Aorta (tissue), 5 donors: ENCODE results near the gene GALNTL6. TPM values are rescaled to one million over a fixed set of nuclear protein-coding genes. Genes with fewer than 3 reads are reported as not detected.

Source experiments
- ATAC-seq: fragments of 200-7000 bp; cut with Tn5 transposase; one replicate; pipeline ENCODE4 v1.9.1; 2022; ENCODE audit warnings: moderate library complexity; ENCODE audit not compliant: low FRiP score
- DNase-seq, 2 donors: peaks; one replicate each; pipeline ENCODE4 v3.0.0-alpha.2; 2020
- H3K27ac ChIP-seq, 2 donors: one replicate each; pipeline ENCODE4 v1.5.1; 2013; ENCODE audit warnings: low read length in 2 of 2, mild to moderate bottlenecking in 2 of 2, moderate library complexity in 2 of 2, control low read depth in 1 of 2, inconsistent platforms in 1 of 2, low read depth in 1 of 2
- H3K27me3 ChIP-seq, 2 donors: one replicate each; pipeline ENCODE4 v1.6.1; 2013; ENCODE audit warnings: control low read depth in 1 of 2, low read length in 1 of 2, mild to moderate bottlenecking in 1 of 2, moderate library complexity in 1 of 2; ENCODE audit not compliant: insufficient read depth in 2 of 2, control insufficient read depth in 1 of 2
- H3K36me3 ChIP-seq, 2 donors: one replicate each; pipeline ENCODE4 v1.6.1; 2013; ENCODE audit warnings: control low read depth in 1 of 2, low read length in 1 of 2, mild to moderate bottlenecking in 1 of 2; ENCODE audit not compliant: insufficient read depth in 2 of 2, control insufficient read depth in 1 of 2
- H3K4me1 ChIP-seq, 2 donors: one replicate each; pipeline ENCODE4 v1.6.1; 2013; ENCODE audit warnings: low read length in 2 of 2, control low read depth in 1 of 2, mild to moderate bottlenecking in 1 of 2, moderate library complexity in 1 of 2; ENCODE audit not compliant: insufficient read depth in 2 of 2, control insufficient read depth in 1 of 2
- H3K4me3 ChIP-seq, 2 donors: one replicate each; pipeline ENCODE4 v1.5.1; 2013; ENCODE audit warnings: low read length in 2 of 2, control low read depth in 1 of 2, mild to moderate bottlenecking in 1 of 2
- H3K9me3 ChIP-seq: one replicate; pipeline ENCODE4 v1.6.1; 2013; ENCODE audit warnings: mild to moderate bottlenecking, low read length; ENCODE audit not compliant: control insufficient read depth
- WGBS, 2 donors: extraction: QIAGEN DNeasy Blood & Tissue Kit; methylation state at CpG; one replicate each; pipeline ENCODE4 v1.1.7; 2013; 5-methylcytosine and 5-hydroxymethylcytosine counted together
- intact Hi-C, 2 donors: fragments of 100-400 bp; cut with DNase I; formaldehyde crosslinking; loops; one replicate each; pipeline versions ENCODE4 v1.14.2 to v1.15.0; 2022
- long read RNA-seq, 2 donors: library from polyadenylated mRNA; unstranded; transcript quantifications; one replicate each; pipeline ENCODE4 v2.0.0, GENCODE V29; 2020 to 2021
- polyA plus RNA-seq, 2 donors: library from polyadenylated mRNA; stranded (reverse); fragments of 200-250 nt; gene quantifications; one replicate each; pipeline ENCODE4 v1.2.3, GENCODE V29; 2013
- total RNA-seq, 2 donors: library from RNA; stranded (reverse); fragmentation: NEBNext Ultra II Directional; extraction: Animal tissue kit (Norgen Biotek cat#: 25700); gene quantifications; one replicate each; pipeline ENCODE4 v1.2.1, GENCODE V29; 2021
- donor health status: healthy with polysubstance abuse.
- donor health status: Bipolar disorder and iron deficiency.
- donor health status: DM: no; HTN: no; CAD: no.
- donor health status: DM: no; HTN: no; CAD: no.
- donor health status: DM: yes; HTN: yes; CAD: no.

Gene GALNTL6
- total RNA-seq (1 to 10 TPM in 1 of 2 donors, under 1 TPM in 1; 0.39 to 1.6 TPM), polyA plus RNA-seq (under 1 TPM in 1 of 2 donors, not detected in 1; 0.46 TPM)
- long read RNA-seq, donor 1, partial matches to known transcripts = 0 of 3 reads
- long read RNA-seq, donor 1, other reads (novel, unspliced or antisense) = 3 of 3 reads
- long read RNA-seq, donor 2, partial matches to known transcripts = 0 of 4 reads
- long read RNA-seq, donor 2, other reads (novel, unspliced or antisense) = 3 of 4 reads

DNA sequence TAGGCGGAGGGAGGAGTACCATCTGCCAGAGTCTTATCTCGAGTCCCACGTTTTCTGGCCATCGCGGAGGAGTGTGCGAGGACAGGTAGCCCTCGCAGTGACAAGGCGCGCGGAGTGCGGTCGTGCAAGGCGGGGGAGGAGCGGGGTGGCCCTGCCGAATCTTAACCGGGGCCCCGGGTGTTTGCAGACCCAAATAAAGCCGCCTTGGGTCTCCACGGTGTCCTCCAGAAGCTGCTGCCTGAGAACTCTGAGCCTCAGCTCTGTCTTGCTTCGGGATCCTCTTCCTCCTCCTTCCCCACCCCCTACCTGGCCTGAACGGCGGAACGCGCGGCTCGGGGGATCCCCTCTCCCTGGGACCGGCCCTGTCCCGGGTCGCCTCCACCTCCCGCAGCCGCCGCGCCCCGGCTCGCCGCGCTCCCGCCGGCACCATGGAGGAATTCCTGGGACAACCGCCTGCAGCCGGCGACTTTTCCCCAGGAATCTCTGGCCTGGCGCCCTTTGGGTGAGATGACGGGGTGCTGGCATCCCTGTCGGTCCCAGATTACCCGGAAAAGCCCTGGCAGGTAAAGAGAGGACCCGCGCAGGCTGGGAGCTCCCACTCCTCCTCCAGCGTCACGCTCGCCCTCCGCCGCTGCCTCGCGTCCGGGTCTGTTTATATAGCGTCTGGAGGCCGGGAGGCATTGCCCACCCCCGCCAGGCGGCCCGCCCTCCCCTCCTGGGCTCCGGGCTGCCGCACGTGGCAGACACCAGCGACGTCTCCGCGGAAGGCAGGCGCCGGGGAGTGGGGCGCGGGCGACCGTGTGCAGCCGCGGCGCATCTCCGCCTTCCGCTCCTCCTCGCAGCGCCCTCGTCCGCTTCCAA lies at the start of gene GALNTL6:
Gene GALNTL6 (plus strand): TSS at position 740 of the 861 bp plus-strand sequence.
- Histone ChIP-seq H3K36me3 (no peaks in the 10 kb centered on the region), H3K27ac (no peak within 1 kb of the TSS), H3K4me1 (no peaks in the 10 kb centered on the region), H3K27me3 (no peaks in the 10 kb centered on the region), H3K4me3 (peak within 1 kb of the TSS; percentile 7 to 34), H3K9me3 (no peaks in the 10 kb centered on the region)
- intact Hi-C loops = no loop called here
- WGBS, 2 donors = 1% methylated on average over 72 to 83 of the region's 83 CpGs
- DNase-seq = peak in 1 of 2 donors; percentile 75
- ATAC-seq = peak; percentile 57

DNA sequence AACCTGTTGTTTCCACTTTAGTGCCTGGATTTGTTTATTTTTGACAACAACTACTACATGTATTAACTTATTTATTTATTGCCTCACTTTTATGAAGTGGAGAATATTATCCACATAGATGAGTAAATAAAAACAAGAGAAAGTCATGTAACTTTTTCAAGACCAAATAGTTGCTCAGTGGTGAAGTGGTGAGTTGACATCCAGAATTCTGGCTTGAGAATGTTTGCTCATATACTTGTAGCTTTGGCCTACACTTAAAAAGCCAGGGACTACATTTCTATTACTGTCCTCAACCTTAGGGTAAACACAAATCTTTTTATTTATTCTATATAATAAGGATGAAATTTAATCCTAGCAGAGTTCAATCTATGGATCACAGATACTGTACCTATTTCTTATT lies 47.7 kb upstream of the GALNTL6 start:
- H3K27me3 ChIP-seq = no peaks in the 10 kb centered on the region
- H3K4me1 ChIP-seq = no peaks in the 10 kb centered on the region
- DNase-seq (no peak), ATAC-seq (no peak)
- intact Hi-C loops = no loop called here
- no peak overlapping the region for H3K27ac ChIP-seq
- no peak overlapping the region for H3K4me3 ChIP-seq
- H3K36me3 ChIP-seq = no peaks in the 10 kb centered on the region
- no peaks in the 10 kb centered on the region for H3K9me3 ChIP-seq

DNA sequence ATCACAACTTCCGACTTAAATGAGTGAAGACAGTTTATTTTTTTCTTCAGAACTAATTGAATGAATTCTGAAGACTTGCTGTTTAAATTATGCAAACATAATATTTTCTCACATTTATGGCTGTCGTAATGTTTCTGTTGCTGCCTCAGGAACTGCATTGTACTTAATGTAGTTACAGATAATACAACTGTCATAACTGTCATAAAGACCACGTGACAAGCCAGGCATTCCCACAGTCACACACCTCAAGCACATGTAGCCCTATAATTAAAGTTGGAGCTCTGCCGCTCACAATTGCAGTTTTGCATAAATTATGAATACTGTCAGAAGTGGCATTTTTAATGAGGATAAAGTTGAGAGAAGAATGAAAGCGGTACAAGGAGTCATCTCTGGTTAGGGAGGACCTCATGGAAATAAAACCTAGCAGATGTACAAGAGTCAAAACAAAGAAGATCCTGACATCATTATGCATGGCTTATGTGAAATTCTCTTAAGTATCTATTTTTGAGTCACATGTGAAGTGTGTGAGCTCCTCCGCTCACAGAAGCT lies 38.5 kb upstream of the GALNTL6 start:
- Histone ChIP-seq H3K36me3 (no peaks in the 10 kb centered on the region), H3K4me1 (no peaks in the 10 kb centered on the region)
- WGBS, 2 donors = 86 to 93% methylated on average over 6 of the region's 6 CpGs

DNA sequence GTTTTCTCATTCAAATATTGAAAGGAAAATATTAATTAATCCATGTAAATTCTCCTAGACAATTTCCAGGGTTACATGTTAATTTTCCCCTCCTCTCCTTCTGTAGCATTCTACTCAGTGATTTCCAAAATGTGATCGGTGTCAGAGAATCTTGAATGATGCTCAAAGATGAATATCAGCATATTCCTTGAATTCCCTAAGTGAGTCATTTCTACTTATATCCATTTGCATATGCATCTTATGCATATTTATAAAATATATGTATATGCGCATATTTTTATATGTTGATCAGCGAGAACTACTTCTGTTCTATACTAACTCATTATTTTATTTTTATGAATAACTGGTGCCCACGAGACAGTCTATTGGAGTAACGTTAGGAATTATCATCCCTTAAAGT lies 33.9 kb upstream of the GALNTL6 start:
- Histone ChIP-seq H3K27me3 (no peaks in the 10 kb centered on the region), H3K4me3 (no peak overlapping the region), H3K4me1 (no peaks in the 10 kb centered on the region), H3K27ac (no peak overlapping the region), H3K9me3 (peaks cover 4% of the 10 kb centered on the region), H3K36me3 (no peaks in the 10 kb centered on the region)
- ATAC-seq (no peak), DNase-seq (no peak)
- 92 to 93% methylated on average over 5 of the region's 5 CpGs for WGBS, 2 donors
- intact Hi-C loops = no loop called here

More for the DNA sequence above, 38.5 kb upstream of the GALNTL6 start:
- H3K4me3 ChIP-seq = no peak overlapping the region
- no peak overlapping the region for H3K27ac ChIP-seq
- no peaks in the 10 kb centered on the region for H3K9me3 ChIP-seq
- DNase-seq (no peak), ATAC-seq (no peak)
- intact Hi-C loops = no loop called here
- H3K27me3 ChIP-seq = no peaks in the 10 kb centered on the region

DNA sequence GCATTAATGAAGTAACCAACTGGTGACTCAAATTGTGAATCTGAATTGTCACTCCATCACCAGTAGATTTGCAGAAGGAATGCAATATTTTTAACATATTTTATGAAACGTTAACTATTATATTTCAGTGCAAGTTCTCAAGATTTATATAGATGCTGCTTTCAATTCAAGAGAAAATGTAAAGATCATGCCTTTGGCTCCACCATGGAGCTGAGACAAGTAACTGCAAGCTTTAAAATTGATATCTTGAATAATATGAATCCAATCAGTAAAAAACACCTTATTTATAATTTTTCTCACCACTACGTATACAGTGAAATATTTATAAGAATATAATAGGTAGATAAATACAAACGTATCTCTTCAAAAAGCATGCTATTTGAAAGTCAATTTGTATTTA lies 27.8 kb upstream of the GALNTL6 start:
- DNase-seq (no peak), ATAC-seq (no peak)
- Histone ChIP-seq H3K36me3 (no peaks in the 10 kb centered on the region), H3K27me3 (no peaks in the 10 kb centered on the region), H3K9me3 (peaks cover 4% of the 10 kb centered on the region), H3K27ac (no peak overlapping the region), H3K4me1 (no peaks in the 10 kb centered on the region), H3K4me3 (no peak overlapping the region)
- intact Hi-C loops = no loop called here
- 41 to 48% methylated on average over 3 of the region's 3 CpGs for WGBS, 2 donors

DNA sequence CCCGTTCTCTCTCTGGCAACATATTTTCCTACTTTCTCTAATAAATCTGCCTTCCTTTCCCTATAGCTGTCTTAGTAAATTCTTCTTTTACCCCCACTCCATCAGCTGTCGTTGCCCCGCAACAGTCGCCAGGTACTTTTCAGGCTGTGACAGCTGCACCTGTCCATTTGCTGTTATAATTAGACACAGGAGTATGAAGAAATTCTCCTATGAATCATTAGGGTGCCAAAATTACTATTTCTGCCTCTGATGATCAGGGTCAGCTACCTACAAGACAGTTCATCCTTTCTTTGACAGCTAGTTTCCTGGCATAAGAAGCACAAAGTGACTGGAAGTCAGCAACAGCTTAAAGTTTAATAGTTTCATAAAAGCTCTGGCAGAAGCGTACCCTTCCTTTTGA lies 19.5 kb upstream of the GALNTL6 start:
- Histone ChIP-seq H3K4me1 (no peaks in the 10 kb centered on the region), H3K27me3 (no peaks in the 10 kb centered on the region), H3K36me3 (no peaks in the 10 kb centered on the region), H3K4me3 (no peak overlapping the region), H3K27ac (no peak overlapping the region), H3K9me3 (no peaks in the 10 kb centered on the region)
- intact Hi-C loops = no loop called here
- ATAC-seq (no peak), DNase-seq (no peak)
- 62 to 67% methylated on average over 5 of the region's 5 CpGs for WGBS, 2 donors

DNA sequence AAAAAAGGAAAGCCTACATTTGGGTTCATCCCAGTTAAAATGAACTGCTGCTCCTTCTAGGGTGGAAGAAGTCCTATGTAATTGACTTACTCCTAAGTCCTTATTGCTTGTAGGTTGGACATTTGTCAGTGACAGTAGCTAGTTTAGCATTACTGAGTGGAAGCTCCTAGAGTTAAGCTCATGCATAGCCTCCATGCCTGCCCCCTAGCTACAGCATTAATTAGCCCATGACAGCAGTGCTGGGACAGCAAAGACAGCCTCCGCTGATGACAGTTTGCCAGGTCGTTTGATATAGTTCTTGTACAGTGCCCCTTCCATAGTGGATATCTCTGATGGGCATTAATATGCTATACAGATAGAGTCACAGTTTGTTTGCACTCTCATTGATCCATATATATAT lies 18.7 kb upstream of the GALNTL6 start:
- WGBS, 2 donors = 82 to 91% methylated on average over 2 of the region's 2 CpGs
- intact Hi-C loops = no loop called here
- Histone ChIP-seq H3K9me3 (no peaks in the 10 kb centered on the region), H3K27me3 (no peaks in the 10 kb centered on the region), H3K27ac (no peak overlapping the region), H3K4me1 (no peaks in the 10 kb centered on the region), H3K36me3 (no peaks in the 10 kb centered on the region), H3K4me3 (no peak overlapping the region)
- ATAC-seq = no peak
- no peak for DNase-seq

DNA sequence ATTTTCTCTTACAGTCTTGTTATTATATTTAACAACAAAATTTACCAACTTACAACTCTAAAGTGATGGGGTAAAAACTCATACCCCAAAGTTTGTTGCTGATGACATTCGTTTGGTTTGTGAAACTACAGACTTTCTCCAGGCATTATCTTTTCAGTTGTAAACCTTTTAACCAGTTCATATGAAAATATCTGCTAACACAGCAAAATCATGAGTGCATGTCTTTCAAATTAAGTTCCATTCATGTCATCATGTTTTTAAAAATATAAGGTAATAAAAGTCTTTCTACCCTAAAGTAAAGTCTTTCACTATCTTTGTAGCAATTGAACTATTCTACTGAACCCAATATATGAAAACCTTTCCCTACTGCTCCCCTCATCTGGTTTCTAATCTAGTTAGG lies 3.4 kb upstream of the GALNTL6 start:
- DNase-seq (no peak), ATAC-seq (no peak)
- no peak overlapping the region for H3K4me3 ChIP-seq
- intact Hi-C loops = no loop called here
- H3K9me3 ChIP-seq = no peaks in the 10 kb centered on the region
- no peaks in the 10 kb centered on the region for H3K36me3 ChIP-seq
- no peaks in the 10 kb centered on the region for H3K4me1 ChIP-seq
- no peak overlapping the region for H3K27ac ChIP-seq
- WGBS, 2 donors = 92 to 96% methylated on average over 1 of the region's 1 CpG
- H3K27me3 ChIP-seq = no peaks in the 10 kb centered on the region

DNA sequence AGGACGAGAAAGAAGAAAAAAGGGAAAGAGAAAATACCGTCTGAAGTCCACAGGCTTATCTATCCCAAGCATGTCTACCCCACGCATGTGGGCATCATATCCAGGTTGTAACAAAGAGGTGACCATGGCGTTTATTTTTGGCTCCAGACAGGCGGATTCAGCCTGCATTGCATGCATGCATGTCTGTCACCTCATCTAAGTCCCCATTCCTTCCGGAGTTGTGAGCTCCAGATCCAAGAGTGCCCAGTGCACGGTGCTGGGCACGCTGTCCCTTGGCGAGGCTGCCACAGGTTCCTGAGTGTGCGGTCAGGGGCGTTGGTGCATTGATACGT lies 905 bp upstream of the GALNTL6 start:
- Histone ChIP-seq H3K27ac (no peak overlapping the region), H3K9me3 (no peaks in the 10 kb centered on the region), H3K36me3 (no peaks in the 10 kb centered on the region), H3K27me3 (no peaks in the 10 kb centered on the region), H3K4me3 (peak overlapping the region; percentile 7 to 34), H3K4me1 (no peaks in the 10 kb centered on the region)
- ATAC-seq (no peak), DNase-seq (no peak)
- WGBS, 2 donors = 4 to 5% methylated on average over 12 of the region's 12 CpGs
- intact Hi-C loops = no loop called here
